ENCODE data around the gene ATP6V0A1. TPM values are rescaled to one million over a fixed set of nuclear protein-coding genes. Genes with fewer than 3 reads are reported as not detected.

The ATP6V0A1 gene
- total and polyA plus RNA-seq, 12 donors = 42.9 to 126 (median 88.3) TPM

GRCh38 chr17:42547001-42547461 is 88.4 kb downstream of the ATP6V0A1 start:
- TF ChIP-seq POLR2A (IDR thresholded peaks at IDR 0.05) = no peak
- no peak for TF ChIP-seq CTCF (IDR thresholded peaks at IDR 0.05)
- Histone ChIP-seq H3K36me3 (replicated peaks in 1 of 2) (peaks cover 0 to 18% of the 10 kb centered on the region in 2 donors), H3K4me3 (no peak overlapping the region), H3K27me3 (no peaks in the 10 kb centered on the region), H3K4me1 (replicated peaks in 1 of 2) (peaks cover 8 to 10% of the 10 kb centered on the region in 2 donors), H3K27ac (no peak overlapping the region), H3K9me3 (replicated peaks in 1 of 3) (no peaks in the 10 kb centered on the region)
- DNase-seq = no peak
- WGBS, 4 donors = 85 to 96% (median 88%) methylated on average over 15 to 23 of the region's 23 CpGs
- intact Hi-C loops (cut with DNase I) = no loop called here

- H3K4me3 ChIP-seq = no peak overlapping the region
- 65 to 85% (median 73%) methylated on average over 12 to 14 of the region's 14 CpGs; no CpG with 5 or more reads in 1 of the 4 donors for WGBS, 4 donors
- TF ChIP-seq CTCF (IDR thresholded peaks at IDR 0.05) (no peak), POLR2A (IDR thresholded peaks at IDR 0.05) (no peak)
Measured at GRCh38 chr17:42547698-42548069, 89.0 kb downstream of the ATP6V0A1 start.

GRCh38 chr17:42548070-42548837 is 89.6 kb downstream of the ATP6V0A1 start:
- H3K36me3 ChIP-seq (replicated peaks in 1 of 2) = peaks cover 0 to 5% of the 10 kb centered on the region in 2 donors
- DNase-seq = peak; percentile 72 to 86 (median 79)

More at GRCh38 chr17:42547698-42548069, 89.0 kb downstream of the ATP6V0A1 start:
- Histone ChIP-seq H3K27me3 (no peaks in the 10 kb centered on the region), H3K4me1 (replicated peaks in 1 of 2) (peaks cover 8 to 10% of the 10 kb centered on the region in 2 donors), H3K9me3 (replicated peaks in 1 of 3) (no peaks in the 10 kb centered on the region), H3K36me3 (replicated peaks in 1 of 2) (peaks cover 0 to 11% of the 10 kb centered on the region in 2 donors), H3K27ac (no peak overlapping the region)
- DNase-seq = no peak
- intact Hi-C loops (cut with DNase I) = no loop called here

More at GRCh38 chr17:42548070-42548837, 89.6 kb downstream of the ATP6V0A1 start:
- peak in 5 of 6 experiments; percentile 38 to 54 (median 42) for TF ChIP-seq CTCF (IDR thresholded peaks at IDR 0.05)
- no peak for TF ChIP-seq POLR2A (IDR thresholded peaks at IDR 0.05)
- peaks cover 9 to 11% of the 10 kb centered on the region in 2 donors for H3K4me1 ChIP-seq (replicated peaks in 1 of 2)
- 7 to 53% (median 19%) methylated on average over 3 to 74 of the region's 74 CpGs for WGBS, 4 donors
- intact Hi-C loops (cut with DNase I) = no loop called here
- no peaks in the 10 kb centered on the region for H3K9me3 ChIP-seq (replicated peaks in 1 of 3)
- no peak overlapping the region for H3K27ac ChIP-seq
- no peaks in the 10 kb centered on the region for H3K27me3 ChIP-seq
- H3K4me3 ChIP-seq = peak overlapping the region in 1 of 4 donors; percentile 47
